GM21381 (cell line): Measurements from ENCODE around the gene CYP1A2.
"Not testable (repeated sequence)": the region's sequence is repeated elsewhere in the genome, so short reads cannot be mapped to it uniquely, and the experiment has no call there.

ENCODE experiments used
- ATAC-seq: cut with Tn5 transposase; IDR thresholded peaks from one replicate; pipeline ENCODE4 v1.9.1; 2021; ENCODE audit warnings: mild to moderate bottlenecking, moderate library complexity; ENCODE audit not compliant: unreplicated experiment

The CYP1A2 gene

DNA sequence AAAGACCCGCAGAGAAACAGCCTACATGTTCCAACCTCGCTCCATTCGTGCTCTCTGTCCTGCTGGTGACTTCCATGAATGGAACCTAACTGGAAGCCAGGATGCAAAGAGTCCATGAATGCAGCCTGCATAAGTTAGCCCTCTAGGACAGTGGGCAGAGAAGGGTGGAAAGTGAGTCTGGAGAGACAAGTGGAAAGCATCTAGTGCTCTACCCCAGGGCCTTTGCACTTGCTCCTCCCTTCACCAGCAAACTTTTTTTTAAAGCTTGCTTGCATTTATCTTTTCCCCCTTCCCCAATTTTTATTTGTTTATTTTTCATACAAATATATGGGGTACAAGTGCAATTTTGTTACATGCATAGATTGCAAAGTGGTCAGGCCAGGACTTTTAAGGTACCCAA lies 15.4 kb upstream of the CYP1A2 start:
- no peak for ATAC-seq

DNA sequence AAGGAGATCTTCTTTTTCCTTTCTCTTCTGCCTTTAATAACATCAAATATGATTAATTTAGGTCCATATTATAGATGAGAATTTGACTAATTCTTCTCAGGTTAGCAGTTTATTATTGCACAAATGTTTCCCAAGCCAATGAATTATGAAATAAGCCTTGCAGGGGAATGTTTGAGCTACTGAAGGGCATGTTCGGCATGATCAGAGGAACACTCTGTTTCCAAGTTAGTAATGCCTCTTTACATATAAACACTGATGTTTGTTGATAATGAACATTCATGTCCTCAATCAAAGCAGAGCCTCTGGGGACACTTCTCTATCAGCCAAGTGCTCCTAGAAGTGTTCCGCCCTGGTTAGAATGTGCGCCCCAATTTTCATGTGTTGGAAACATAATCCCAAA lies 13.3 kb upstream of the CYP1A2 start:
- no peak for ATAC-seq

GRCh38 chr15:74738239-74738638 lies 10.4 kb upstream of the CYP1A2 start:
- not testable (repeated sequence) for ATAC-seq

DNA sequence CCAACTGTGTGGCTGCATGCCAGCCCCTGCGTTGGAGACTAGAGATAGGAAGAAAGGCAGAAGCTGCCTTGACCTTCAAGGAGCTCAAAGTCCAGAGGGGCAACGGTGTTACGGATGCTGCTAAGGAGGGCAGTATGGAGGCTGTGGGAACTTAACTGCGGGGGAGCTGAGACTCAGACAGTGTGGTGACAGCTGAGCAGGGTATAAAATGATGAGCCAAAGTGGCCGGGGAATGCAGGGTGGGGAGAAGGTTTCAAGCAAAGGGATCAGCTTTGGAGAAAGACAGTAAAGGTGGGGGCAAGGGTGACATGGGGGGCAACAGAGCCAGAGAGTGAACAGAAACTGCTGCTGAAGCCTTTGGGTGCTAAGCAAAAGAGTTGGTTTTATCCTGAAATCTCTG lies 6.2 kb upstream of the CYP1A2 start:
- ATAC-seq: no peak

DNA sequence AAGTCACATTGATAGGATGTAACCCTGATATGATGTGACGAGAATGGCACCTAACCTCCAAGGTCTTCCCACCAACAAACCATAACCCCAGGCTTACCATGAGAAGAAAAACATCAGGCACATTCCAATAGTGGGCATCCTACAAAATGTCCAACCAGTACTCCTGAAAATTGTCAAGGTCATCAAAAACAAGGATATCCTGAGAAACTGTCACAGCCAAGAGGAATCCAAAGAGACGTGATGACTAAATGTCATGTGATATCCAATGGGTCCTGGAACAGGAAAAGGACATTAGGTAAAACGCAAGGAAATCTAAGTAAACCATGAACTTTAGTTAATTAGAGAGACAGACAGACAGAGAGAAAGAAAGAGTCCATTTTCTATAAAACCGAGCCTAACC lies 2.3 kb upstream of the CYP1A2 start:
- ATAC-seq: no peak

- no peak for ATAC-seq
Measured at GRCh38 chr15:74749832-74750231, 1.2 kb downstream of the CYP1A2 start.

- no peak for ATAC-seq
Measured at GRCh38 chr15:74750751-74751150, 2.1 kb downstream of the CYP1A2 start.

DNA sequence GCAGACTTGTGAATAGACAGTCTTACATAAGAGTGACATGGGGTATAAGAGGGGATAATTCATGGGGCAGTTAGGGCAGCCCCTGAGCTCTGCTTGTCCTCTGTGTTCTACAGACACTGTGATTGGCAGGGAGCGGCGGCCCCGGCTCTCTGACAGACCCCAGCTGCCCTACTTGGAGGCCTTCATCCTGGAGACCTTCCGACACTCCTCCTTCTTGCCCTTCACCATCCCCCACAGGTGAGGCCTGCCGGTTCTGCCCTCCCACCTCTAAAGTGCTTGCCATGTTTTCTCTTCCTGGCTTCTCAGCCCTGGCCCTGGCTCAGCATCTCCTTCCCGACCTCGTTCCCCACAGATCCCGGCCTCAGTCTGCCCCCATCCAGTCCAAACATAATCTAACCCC lies 3.4 kb downstream of the CYP1A2 start:
- no peak for ATAC-seq

DNA sequence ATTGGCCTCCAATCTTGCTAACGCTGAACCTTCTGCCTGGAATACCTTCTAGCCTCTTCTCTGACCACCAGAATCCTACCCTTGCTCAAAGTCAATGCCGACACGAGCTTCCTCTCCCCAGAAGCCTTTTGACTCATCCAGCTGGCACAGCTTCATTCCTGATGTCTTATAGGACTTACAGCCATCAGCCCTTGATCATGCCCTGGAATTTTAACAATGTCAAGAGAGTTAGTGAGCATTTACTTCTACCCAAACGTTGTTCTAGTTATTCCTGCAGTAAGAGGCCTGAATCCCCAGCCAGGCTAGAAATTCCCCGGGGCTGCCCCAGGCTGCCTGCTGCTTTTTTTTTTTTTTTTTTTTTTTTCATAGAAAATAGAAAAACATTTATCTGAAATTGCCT lies 3.9 kb downstream of the CYP1A2 start:
- ATAC-seq: no peak

DNA sequence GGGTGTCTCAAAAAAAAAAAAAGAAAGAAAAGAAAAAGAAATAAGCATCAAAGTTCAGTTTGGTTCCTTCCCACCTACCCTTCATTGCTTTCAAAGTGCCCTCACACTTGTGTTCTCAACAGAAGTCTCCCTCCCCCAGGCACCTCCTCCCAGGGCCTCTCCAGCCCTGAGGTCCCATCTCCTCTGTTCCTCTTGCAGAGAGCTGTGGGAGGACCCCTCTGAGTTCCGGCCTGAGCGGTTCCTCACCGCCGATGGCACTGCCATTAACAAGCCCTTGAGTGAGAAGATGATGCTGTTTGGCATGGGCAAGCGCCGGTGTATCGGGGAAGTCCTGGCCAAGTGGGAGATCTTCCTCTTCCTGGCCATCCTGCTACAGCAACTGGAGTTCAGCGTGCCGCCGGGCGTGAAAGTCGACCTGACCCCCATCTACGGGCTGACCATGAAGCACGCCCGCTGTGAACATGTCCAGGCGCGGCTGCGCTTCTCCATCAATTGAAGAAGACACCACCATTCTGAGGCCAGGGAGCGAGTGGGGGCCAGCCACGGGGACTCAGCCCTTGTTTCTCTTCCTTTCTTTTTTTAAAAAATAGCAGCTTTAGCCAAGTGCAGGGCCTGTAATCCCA lies 6.1 kb downstream of the CYP1A2 start:
- no peak for ATAC-seq

GRCh38 chr15:74758736-74759135 lies 10.1 kb downstream of the CYP1A2 start:
- ATAC-seq: no peak

GRCh38 chr15:74762791-74763150 lies 14.1 kb downstream of the CYP1A2 start:
- ATAC-seq: no peak

GRCh38 chr15:74763416-74763815 lies 14.8 kb downstream of the CYP1A2 start:
- no peak for ATAC-seq

- no peak for ATAC-seq
Measured at GRCh38 chr15:74767167-74768098, 18.8 kb downstream of the CYP1A2 start.

- ATAC-seq: no peak
Measured at GRCh38 chr15:74768099-74768770, 19.6 kb downstream of the CYP1A2 start.

GRCh38 chr15:74768771-74769342 lies 20.2 kb downstream of the CYP1A2 start:
- ATAC-seq: no peak

DNA sequence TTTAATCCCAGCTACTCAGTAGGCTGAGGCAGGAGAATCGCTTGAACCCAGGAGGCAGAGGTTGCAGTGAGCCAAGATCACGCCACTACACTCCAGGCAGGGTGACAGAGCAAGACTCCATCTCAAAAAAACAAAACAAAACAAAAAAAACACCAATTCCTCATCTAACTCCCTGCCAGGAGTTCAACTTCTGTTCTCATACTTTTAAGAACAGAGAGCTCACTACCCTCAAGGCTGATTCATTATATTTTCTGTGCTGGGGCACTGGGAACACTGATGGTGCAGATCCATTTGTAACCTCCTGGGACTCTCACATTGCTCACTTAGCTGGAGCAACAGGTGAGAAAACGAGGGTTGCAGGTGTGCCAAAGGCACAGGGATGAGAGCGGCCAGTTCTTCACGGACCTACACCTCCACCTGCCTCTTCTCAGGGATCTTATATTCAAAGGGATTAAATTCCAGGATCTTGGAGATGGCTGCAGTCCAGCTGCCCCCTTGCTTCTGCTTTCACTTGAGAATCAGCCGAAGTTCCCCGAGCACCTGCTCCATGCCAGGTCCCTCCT lies 20.9 kb downstream of the CYP1A2 start:
- no peak for ATAC-seq

DNA sequence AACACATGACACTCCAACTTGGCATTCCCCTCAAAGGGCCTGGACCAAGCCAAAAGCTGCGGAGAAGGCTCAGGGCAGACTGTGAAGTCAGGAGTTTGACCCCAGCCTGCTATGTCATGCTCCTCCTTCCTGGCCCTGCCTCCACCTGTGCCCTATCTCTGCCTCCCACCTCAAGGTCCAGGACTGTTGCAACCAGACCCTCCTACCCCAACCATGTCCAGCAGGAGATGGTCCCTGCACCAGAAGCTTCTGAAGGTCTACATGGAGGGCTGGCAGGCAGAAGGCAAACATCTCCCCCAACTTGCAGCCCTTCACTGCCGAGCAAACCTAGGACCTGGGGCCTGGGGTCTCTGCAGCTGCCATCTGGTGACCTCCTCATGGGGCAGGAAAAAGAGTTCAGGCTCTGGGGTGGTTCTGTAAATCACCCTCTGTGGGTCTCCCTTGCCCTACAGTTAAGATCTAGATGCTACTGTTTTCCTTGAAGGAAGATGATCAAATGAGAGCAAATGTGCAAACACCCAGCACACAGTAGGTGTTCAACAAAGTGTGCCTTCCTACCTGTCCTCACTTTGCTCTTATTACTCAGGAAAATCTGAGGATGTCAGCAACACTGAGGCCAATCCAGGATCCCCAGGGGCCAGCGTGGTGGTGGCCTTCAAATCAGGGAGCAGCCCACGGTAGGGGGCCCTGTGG lies 21.7 kb downstream of the CYP1A2 start:
- ATAC-seq: no peak

DNA sequence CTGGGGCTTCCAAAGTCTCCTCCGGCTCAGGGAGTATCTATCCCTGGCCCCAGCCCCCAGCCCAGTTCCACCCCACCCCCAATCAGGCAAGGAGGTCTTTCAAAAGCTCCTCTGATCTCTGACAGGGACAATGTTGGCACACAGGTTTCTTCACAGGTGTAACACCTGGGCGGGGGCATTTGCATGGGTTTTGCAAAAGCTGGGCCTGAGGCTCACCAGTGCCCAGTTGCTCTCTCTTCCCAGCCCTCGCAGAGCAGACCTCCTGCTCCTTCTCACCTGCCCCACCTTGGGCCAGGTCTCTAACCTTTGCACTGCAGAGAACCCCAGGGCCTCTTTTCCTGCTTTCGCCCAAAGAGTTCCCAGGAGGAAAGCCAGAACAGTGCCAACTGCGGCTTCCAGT lies 24.7 kb downstream of the CYP1A2 start:
- no peak for ATAC-seq

- no peak for ATAC-seq
Measured at GRCh38 chr15:74773731-74774252, 25.1 kb downstream of the CYP1A2 start.
